ENCODE measurements around the gene ZFP28.
A peak's percentile ranks its signal among the peaks of the same experiment; 100 is the strongest.

ZFP28 gene

DNA sequence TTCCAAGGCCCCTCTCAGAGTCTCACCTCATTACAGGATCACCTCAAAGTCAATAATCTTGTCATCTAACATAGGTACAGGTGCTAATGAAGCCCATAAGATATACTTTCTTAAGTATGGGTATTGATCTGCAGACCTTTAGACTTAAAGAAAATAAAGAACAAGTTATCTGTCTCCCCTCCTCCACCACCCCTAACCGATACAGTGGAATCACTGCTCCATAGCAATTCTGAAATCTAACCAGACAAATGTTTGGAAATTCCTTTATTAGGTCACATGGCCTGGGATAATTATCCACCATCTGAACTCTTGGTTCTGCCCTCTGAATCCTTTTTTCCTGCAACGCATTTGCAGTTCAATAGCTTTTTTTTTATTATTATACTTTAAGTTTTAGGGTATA, 24.0 kb downstream of the ZFP28 start:
- Histone ChIP-seq H3K27me3 (ENCODE audit: control insufficient read depth, insufficient read depth, low read length) (no peaks in the 10 kb centered on the region), H3K4me2 (ENCODE audit: low read length) (no peak overlapping the region), H3K9ac (ENCODE audit: low read depth, low read length) (no peak overlapping the region), H3K4me1 (ENCODE audit: control insufficient read depth, insufficient read depth, low read length) (peaks cover 2% of the 10 kb centered on the region), H3K4me3 (ENCODE audit: low read length) (no peak overlapping the region), H3K36me3 (ENCODE audit: insufficient read depth, low read length) (peaks cover 9% of the 10 kb centered on the region), H3K9me3 (replicated peaks; ENCODE audit: low read length) (peaks cover 33% of the 10 kb centered on the region)

DNA sequence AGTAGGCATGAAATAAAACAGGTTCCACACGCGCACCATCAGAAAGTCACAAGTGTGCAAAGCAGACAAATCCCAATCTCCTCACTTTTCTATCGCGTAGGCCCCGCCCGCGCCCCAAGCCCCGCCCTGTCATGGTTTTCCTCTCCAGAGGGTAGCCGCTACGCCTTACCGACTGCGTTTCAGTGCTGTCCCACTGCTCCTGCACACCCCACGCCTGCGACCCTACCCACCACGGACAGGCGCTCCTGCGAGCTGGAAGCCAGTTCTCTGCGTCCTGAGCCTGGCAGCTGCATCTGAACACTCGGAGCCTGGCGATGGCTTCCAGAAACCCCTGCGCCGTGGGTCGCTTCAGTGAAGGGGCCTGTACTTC, 28.1 kb downstream of the ZFP28 start:
- Histone ChIP-seq H3K36me3 (ENCODE audit: insufficient read depth, low read length) (peaks cover 37% of the 10 kb centered on the region), H3K4me1 (ENCODE audit: control insufficient read depth, insufficient read depth, low read length) (peaks cover 7% of the 10 kb centered on the region), H3K9me3 (replicated peaks; ENCODE audit: low read length) (peaks cover 56% of the 10 kb centered on the region), H3K4me3 (ENCODE audit: low read length) (peak overlapping the region; percentile 83), H3K27me3 (ENCODE audit: control insufficient read depth, insufficient read depth, low read length) (no peaks in the 10 kb centered on the region), H3K9ac (ENCODE audit: low read depth, low read length) (peak overlapping the region; percentile 86), H3K4me2 (ENCODE audit: low read length) (peak overlapping the region; percentile 95)

DNA sequence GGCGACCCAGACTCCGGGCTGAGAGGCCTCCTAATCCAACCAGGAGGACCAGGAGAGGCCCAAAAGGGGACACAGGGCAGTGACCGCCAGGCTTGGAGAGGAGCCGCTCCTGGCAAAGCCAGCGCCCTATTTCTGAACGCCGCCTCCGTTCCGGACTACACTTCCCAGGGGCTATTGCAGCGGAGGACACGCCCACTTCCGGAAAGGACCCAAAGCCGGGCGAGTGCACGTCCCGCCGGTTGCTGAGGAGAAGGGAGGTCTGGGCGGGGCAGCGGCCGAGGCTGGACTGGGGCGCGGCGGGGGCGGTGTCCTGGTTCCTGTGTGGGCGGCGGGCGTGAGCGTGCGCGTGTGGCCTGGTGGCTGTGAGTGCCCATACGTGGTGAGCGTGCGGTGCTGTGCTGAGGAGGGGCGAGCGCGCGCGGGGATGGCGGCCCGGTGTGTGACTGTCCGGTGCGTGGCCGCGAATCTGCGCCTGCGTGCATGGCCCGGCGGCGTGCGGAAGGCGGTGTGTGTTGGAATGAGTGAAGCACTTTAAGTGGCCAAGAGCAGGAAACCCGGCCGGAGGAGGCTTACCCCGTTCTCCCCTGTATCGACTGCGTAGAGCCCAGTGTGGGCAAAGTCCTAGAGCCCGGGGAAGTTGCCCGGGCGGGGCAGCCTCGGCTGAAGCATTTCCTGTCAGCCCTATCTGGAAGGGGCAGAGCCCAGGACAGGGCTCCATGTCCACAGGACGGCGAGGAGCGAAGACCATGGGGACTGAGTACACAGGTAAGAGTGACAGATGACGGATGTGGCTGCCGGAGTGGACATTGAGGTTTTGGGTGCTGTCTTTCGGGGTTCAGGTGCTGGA, 28.7 kb downstream of the ZFP28 start, which contains the start of gene ZNF470:
TSS of gene ZNF470 (plus strand) at position 195 of the 847 bp plus-strand sequence. CDS start 2,844 bp downstream, outside the sequence.
- Histone ChIP-seq H3K9me3 (replicated peaks; ENCODE audit: low read length) (peaks cover 50% of the 10 kb centered on the region), H3K4me2 (ENCODE audit: low read length) (peak within 1 kb of the TSS; percentile 95), H3K4me1 (ENCODE audit: control insufficient read depth, insufficient read depth, low read length) (peaks cover 7% of the 10 kb centered on the region), H3K9ac (ENCODE audit: low read depth, low read length) (peak within 1 kb of the TSS; percentile 86), H3K4me3 (ENCODE audit: low read length) (peak within 1 kb of the TSS; percentile 83), H3K36me3 (ENCODE audit: insufficient read depth, low read length) (peaks cover 40% of the 10 kb centered on the region), H3K27me3 (ENCODE audit: control insufficient read depth, insufficient read depth, low read length) (no peaks in the 10 kb centered on the region)

DNA sequence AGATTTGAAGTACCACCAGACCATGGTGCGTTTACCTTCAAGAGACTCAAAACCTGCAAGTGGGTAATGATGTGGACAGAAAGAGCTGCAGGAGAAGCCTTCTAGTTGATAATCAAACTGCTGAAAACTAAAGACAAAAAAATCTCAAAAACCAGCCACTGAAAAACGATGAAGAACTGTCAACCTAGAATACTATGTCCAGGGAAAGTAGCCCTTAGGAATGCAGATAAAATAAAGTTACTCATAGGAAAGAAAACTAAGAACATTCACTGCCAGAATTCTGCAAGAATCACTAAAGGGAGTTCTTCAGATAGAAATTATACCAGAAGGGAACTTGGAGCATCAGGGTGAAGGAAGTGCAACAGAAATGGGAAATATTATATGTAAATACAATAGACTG, 33.8 kb downstream of the ZFP28 start:
- Histone ChIP-seq H3K9me3 (replicated peaks; ENCODE audit: low read length) (peaks cover 67% of the 10 kb centered on the region), H3K36me3 (ENCODE audit: insufficient read depth, low read length) (peaks cover 84% of the 10 kb centered on the region), H3K9ac (ENCODE audit: low read depth, low read length) (no peak overlapping the region), H3K4me3 (ENCODE audit: low read length) (no peak overlapping the region), H3K27me3 (ENCODE audit: control insufficient read depth, insufficient read depth, low read length) (no peaks in the 10 kb centered on the region), H3K4me2 (ENCODE audit: low read length) (no peak overlapping the region), H3K4me1 (ENCODE audit: control insufficient read depth, insufficient read depth, low read length) (peaks cover 7% of the 10 kb centered on the region)

DNA sequence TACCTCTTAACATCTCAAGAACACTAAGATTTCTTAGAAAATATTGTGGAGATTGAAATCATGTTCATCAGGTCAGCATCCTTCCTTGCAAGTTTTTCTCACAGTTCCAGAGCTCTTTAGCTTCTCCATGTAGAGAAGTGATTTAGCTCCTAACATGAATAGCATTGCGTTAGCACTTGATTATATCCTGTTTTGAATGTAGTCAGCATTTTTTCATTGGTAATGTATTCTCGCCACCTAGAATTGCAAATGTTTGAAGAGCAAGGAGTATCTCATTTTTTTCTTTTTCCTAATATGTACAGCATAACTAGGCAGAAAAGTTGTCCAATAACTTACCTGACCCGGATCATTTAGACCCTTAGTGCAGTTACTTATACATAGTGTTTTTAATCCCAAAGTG, 35.2 kb downstream of the ZFP28 start:
- peaks cover 86% of the 10 kb centered on the region for H3K36me3 ChIP-seq (ENCODE audit: insufficient read depth, low read length)
- H3K4me1 ChIP-seq (ENCODE audit: control insufficient read depth, insufficient read depth, low read length): no peaks in the 10 kb centered on the region
- peaks cover 70% of the 10 kb centered on the region for H3K9me3 ChIP-seq (replicated peaks; ENCODE audit: low read length)
- no peak overlapping the region for H3K4me3 ChIP-seq (ENCODE audit: low read length)
- H3K4me2 ChIP-seq (ENCODE audit: low read length): no peak overlapping the region
- no peak overlapping the region for H3K9ac ChIP-seq (ENCODE audit: low read depth, low read length)
- H3K27me3 ChIP-seq (ENCODE audit: control insufficient read depth, insufficient read depth, low read length): no peaks in the 10 kb centered on the region

DNA sequence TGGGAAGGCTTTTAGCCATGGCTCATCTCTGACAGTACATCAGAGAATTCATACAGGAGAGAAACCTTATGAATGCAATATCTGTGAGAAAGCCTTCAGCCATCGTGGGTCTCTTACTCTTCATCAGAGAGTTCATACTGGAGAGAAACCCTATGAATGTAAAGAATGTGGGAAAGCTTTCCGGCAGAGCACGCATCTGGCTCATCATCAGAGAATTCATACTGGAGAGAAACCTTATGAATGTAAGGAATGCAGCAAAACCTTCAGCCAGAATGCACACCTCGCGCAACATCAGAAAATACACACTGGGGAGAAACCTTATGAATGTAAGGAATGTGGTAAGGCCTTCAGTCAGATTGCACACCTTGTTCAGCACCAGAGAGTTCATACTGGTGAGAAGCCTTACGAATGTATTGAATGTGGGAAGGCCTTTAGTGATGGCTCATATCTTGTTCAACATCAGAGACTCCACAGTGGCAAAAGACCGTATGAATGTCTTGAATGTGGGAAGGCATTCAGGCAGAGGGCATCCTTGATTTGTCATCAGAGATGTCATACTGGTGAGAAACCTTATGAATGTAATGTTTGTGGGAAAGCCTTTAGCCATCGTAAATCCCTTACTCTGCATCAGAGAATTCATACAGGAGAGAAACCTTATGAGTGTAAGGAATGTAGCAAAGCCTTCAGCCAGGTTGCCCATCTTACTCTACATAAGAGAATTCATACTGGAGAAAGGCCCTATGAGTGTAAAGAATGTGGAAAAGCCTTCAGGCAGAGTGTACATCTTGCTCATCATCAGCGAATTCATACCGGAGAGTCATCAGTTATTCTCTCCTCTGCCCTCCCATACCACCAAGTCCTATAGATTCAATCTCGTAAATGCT, 39.2 kb downstream of the ZFP28 start:
- Histone ChIP-seq H3K4me1 (ENCODE audit: control insufficient read depth, insufficient read depth, low read length) (no peaks in the 10 kb centered on the region), H3K4me3 (ENCODE audit: low read length) (no peak overlapping the region), H3K9ac (ENCODE audit: low read depth, low read length) (no peak overlapping the region), H3K27me3 (ENCODE audit: control insufficient read depth, insufficient read depth, low read length) (no peaks in the 10 kb centered on the region), H3K4me2 (ENCODE audit: low read length) (no peak overlapping the region), H3K36me3 (ENCODE audit: insufficient read depth, low read length) (peaks cover 55% of the 10 kb centered on the region), H3K9me3 (replicated peaks; ENCODE audit: low read length) (peaks cover 79% of the 10 kb centered on the region)

DNA sequence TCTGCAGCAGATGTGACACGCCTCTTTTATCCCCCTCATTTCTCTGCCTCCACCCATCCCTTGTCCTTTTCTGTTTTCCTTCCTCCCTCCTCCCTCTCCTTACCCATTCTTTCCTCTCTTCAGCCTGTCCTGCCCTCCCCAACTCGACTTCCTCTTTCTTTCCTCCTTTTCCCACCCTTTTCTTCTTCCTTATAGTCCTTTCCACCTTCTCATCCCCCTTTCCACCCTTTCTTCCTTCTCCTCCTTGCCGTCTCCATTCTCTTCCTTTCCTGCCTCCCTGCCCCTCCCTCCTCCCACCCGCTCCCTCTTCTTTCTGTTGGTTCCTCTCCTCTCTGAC, 55.7 kb downstream of the ZFP28 start:
- Histone ChIP-seq H3K4me3 (ENCODE audit: low read length) (peak overlapping the region; percentile 100), H3K4me1 (ENCODE audit: control insufficient read depth, insufficient read depth, low read length) (peaks cover 6% of the 10 kb centered on the region), H3K9ac (ENCODE audit: low read depth, low read length) (no peak overlapping the region), H3K27me3 (ENCODE audit: control insufficient read depth, insufficient read depth, low read length) (no peaks in the 10 kb centered on the region), H3K36me3 (ENCODE audit: insufficient read depth, low read length) (peaks cover 14% of the 10 kb centered on the region), H3K4me2 (ENCODE audit: low read length) (peak overlapping the region; percentile 79), H3K9me3 (replicated peaks; ENCODE audit: low read length) (peaks cover 17% of the 10 kb centered on the region)

DNA sequence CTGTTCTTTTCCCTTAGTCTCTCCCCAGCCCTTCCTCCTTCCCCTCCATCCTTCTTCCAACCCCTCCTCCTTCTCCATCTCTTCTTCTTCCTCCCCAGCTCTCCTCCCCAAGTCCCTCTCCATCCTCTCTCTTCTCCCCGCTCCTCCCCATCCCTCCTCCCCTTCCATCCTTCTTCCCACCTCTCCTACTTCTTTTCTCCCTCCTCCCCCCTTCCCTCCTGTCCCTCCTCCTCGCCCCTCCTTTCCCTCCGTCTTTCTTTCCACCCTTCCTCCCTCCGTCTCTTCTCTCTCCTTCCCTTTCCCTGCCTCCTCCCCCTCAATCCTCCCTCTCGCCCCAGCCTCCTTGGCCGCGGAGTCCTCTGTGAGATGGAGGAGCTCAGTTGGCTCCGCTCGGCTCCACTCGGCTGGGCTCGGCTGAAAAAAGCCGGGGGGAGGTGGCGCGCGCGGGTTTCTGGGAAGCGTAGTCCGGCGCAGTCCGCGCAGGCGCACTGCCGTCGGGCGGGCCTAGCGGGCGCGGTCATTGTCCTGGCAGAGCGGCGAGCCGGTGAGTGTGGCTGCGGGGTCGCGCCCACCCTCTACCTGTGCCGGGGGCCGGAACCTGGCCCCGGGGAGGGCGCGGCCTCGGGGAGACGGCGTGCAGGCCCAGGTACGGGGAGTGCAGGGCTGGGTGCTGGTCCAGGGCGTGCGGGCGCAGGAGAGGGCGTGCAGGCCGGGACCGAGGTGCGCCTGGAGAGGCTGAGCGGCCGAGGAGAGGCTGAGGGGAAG, 56.2 kb downstream of the ZFP28 start, which contains the start of gene ZNF71:
TSS of gene ZNF71 (plus strand) at position 520 of the 765 bp plus-strand sequence. CDS start 6,257 bp downstream, outside the sequence.
- Histone ChIP-seq H3K27me3 (ENCODE audit: control insufficient read depth, insufficient read depth, low read length) (no peaks in the 10 kb centered on the region), H3K9ac (ENCODE audit: low read depth, low read length) (peak within 1 kb of the TSS; percentile 93), H3K9me3 (replicated peaks; ENCODE audit: low read length) (peaks cover 17% of the 10 kb centered on the region), H3K36me3 (ENCODE audit: insufficient read depth, low read length) (peaks cover 14% of the 10 kb centered on the region), H3K4me2 (ENCODE audit: low read length) (peak within 1 kb of the TSS; percentile 79), H3K4me1 (ENCODE audit: control insufficient read depth, insufficient read depth, low read length) (peaks cover 6% of the 10 kb centered on the region), H3K4me3 (ENCODE audit: low read length) (peak within 1 kb of the TSS; percentile 100)

DNA sequence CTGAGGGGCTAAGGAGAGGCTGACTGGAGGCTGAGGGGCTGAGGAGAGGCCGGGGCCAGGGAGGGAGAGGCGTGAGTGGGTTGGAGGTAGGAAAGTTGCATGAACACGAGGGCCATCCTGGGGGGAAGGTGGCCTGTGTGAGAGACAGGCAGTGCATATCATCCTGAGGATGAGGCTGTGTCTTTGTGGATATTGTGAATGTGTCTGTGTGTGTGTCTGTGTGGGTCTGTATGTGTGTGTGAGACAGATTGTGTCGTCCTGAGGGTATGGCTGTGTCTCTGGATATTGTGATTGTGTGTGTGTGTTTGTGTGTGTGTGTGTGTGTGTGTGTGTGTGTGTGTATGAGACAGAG, 56.8 kb downstream of the ZFP28 start:
- Histone ChIP-seq H3K36me3 (ENCODE audit: insufficient read depth, low read length) (peaks cover 14% of the 10 kb centered on the region), H3K4me1 (ENCODE audit: control insufficient read depth, insufficient read depth, low read length) (peaks cover 6% of the 10 kb centered on the region), H3K4me2 (ENCODE audit: low read length) (peak overlapping the region; percentile 79), H3K9ac (ENCODE audit: low read depth, low read length) (peak overlapping the region; percentile 93), H3K9me3 (replicated peaks; ENCODE audit: low read length) (peaks cover 11% of the 10 kb centered on the region), H3K27me3 (ENCODE audit: control insufficient read depth, insufficient read depth, low read length) (no peaks in the 10 kb centered on the region), H3K4me3 (ENCODE audit: low read length) (peak overlapping the region; percentile 100)

DNA sequence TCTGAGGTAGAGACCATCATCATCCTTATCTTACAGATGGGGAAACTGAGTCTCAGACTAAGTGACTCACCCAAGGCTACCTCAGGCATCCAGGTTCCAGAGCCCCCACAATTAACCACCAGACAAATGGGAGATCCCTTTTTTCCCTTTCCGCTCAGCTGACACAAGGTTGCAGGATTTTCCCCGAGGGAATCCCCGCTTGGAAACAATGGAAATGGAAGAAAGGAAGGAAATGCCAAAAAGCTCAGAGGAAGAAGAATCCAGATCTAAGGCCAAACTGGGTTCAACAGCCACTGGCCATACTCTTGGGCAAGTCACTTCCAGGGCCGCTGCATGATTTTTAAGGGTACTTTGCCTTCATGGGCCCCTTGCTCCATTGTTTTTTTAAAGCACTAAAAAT, 57.9 kb downstream of the ZFP28 start:
- Histone ChIP-seq H3K9ac (ENCODE audit: low read depth, low read length) (no peak overlapping the region), H3K9me3 (replicated peaks; ENCODE audit: low read length) (peaks cover 9% of the 10 kb centered on the region), H3K4me3 (ENCODE audit: low read length) (peak overlapping the region; percentile 100)

DNA sequence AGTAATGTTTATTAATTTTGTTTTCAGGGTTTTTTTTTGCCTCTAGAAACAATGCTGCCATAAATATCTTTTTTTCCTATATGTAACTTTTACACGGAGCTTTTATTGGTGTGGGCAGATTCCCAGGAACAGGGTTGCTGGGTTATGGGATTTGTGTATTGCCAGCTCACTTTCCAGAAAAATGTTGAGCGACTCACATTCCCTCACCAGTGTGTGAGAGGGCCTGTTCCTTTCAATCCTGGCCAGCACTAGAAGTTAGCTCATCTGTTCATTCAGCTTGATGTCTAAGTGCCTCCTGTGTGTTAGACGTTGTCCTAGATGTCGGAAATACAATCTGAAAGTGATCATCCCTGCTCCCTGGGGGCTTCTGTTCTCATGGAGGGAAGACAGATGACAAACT, 58.9 kb downstream of the ZFP28 start:
- Histone ChIP-seq H3K9me3 (replicated peaks; ENCODE audit: low read length) (peaks cover 9% of the 10 kb centered on the region), H3K36me3 (ENCODE audit: insufficient read depth, low read length) (peaks cover 30% of the 10 kb centered on the region), H3K27me3 (ENCODE audit: control insufficient read depth, insufficient read depth, low read length) (no peaks in the 10 kb centered on the region), H3K4me3 (ENCODE audit: low read length) (no peak overlapping the region), H3K4me2 (ENCODE audit: low read length) (no peak overlapping the region), H3K4me1 (ENCODE audit: control insufficient read depth, insufficient read depth, low read length) (peaks cover 6% of the 10 kb centered on the region), H3K9ac (ENCODE audit: low read depth, low read length) (no peak overlapping the region)

More for the DNA sequence above, 57.9 kb downstream of the ZFP28 start:
- Histone ChIP-seq H3K27me3 (ENCODE audit: control insufficient read depth, insufficient read depth, low read length) (no peaks in the 10 kb centered on the region), H3K4me1 (ENCODE audit: control insufficient read depth, insufficient read depth, low read length) (peaks cover 6% of the 10 kb centered on the region), H3K4me2 (ENCODE audit: low read length) (peak overlapping the region; percentile 79), H3K36me3 (ENCODE audit: insufficient read depth, low read length) (peaks cover 23% of the 10 kb centered on the region)

Measured in skeletal muscle satellite cell (primary cell).